HEK293 (cell line): Measurements from ENCODE around the gene TOM1L2.
A peak's percentile ranks its signal among the peaks of the same experiment; 100 is the strongest.

Experiments
- HOXA7 ChIP-seq: sonication (generic); formaldehyde crosslinking; IDR thresholded peaks from 2 replicates; pipeline ENCODE4 v1.8.1; 2022; ENCODE audit warnings: missing genetic modification reagents, borderline replicate concordance
- SETDB1 ChIP-seq: IDR thresholded peaks from one replicate; pipeline ENCODE4 v1.6.1; 2017; ENCODE audit warnings: mild to moderate bottlenecking, low read length, moderate library complexity, mixed read lengths; ENCODE audit not compliant: insufficient read length
- TCF7L2 ChIP-seq: IDR thresholded peaks from 2 replicates; pipeline ENCODE4 v1.6.1; 2011; ENCODE audit warnings: low read depth, mild to moderate bottlenecking, inconsistent platforms, low read length, moderate library complexity, borderline replicate concordance
- WT1 ChIP-seq: fragments of 450-650 bp; formaldehyde crosslinking; IDR thresholded peaks from 2 replicates; pipeline ENCODE4 v1.5.1; 2016; ENCODE audit warnings: missing biosample characterization, missing genetic modification characterization
- TF ChIP-seq, protein P1 (sequence below): fragments of 450-650 bp; formaldehyde crosslinking; IDR thresholded peaks from 2 replicates; pipeline ENCODE4 v1.5.1; 2016; ENCODE audit warnings: missing biosample characterization, missing genetic modification characterization
- TF ChIP-seq, protein P2 (sequence below): fragments of 450-650 bp; formaldehyde crosslinking; IDR thresholded peaks from 2 replicates; pipeline ENCODE4 v1.5.1; 2016; ENCODE audit warnings: missing biosample characterization, missing genetic modification characterization
- TF ChIP-seq, protein P3 (sequence below): fragments of 450-650 bp; formaldehyde crosslinking; IDR thresholded peaks from 2 replicates; pipeline ENCODE4 v1.5.1; 2016; ENCODE audit warnings: missing biosample characterization, missing genetic modification characterization
- TF ChIP-seq, protein P4 (sequence below): fragments of 450-650 bp; formaldehyde crosslinking; IDR thresholded peaks from 2 replicates; pipeline ENCODE4 v1.5.1; 2016; ENCODE audit warnings: missing biosample characterization, missing genetic modification characterization

DNA sequence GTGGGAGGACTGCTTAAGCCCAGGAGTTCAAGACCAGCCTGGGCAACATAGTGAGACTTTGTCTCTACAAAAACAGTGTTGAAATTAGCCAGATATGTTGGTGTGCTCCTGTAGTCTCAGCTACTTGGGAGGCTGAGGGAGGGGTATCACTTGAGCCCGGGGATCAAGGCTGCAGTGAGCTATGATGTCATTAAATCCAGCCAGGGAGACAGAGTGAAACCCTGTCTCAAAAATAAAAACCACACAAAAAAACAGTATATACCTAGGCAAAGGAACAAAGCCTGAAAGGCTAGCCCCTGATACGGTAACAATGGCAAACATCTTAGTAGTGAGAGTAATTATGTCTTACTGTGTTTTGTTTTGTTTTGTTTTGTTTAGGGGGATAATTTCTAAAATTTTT is 38.0 kb downstream of the TOM1L2 start:
- TF ChIP-seq, protein P1, sequence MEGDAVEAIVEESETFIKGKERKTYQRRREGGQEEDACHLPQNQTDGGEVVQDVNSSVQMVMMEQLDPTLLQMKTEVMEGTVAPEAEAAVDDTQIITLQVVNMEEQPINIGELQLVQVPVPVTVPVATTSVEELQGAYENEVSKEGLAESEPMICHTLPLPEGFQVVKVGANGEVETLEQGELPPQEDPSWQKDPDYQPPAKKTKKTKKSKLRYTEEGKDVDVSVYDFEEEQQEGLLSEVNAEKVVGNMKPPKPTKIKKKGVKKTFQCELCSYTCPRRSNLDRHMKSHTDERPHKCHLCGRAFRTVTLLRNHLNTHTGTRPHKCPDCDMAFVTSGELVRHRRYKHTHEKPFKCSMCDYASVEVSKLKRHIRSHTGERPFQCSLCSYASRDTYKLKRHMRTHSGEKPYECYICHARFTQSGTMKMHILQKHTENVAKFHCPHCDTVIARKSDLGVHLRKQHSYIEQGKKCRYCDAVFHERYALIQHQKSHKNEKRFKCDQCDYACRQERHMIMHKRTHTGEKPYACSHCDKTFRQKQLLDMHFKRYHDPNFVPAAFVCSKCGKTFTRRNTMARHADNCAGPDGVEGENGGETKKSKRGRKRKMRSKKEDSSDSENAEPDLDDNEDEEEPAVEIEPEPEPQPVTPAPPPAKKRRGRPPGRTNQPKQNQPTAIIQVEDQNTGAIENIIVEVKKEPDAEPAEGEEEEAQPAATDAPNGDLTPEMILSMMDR (tag by site-specific recombination), result no peak
- no peak for TF ChIP-seq SETDB1
- TF ChIP-seq, protein P2, sequence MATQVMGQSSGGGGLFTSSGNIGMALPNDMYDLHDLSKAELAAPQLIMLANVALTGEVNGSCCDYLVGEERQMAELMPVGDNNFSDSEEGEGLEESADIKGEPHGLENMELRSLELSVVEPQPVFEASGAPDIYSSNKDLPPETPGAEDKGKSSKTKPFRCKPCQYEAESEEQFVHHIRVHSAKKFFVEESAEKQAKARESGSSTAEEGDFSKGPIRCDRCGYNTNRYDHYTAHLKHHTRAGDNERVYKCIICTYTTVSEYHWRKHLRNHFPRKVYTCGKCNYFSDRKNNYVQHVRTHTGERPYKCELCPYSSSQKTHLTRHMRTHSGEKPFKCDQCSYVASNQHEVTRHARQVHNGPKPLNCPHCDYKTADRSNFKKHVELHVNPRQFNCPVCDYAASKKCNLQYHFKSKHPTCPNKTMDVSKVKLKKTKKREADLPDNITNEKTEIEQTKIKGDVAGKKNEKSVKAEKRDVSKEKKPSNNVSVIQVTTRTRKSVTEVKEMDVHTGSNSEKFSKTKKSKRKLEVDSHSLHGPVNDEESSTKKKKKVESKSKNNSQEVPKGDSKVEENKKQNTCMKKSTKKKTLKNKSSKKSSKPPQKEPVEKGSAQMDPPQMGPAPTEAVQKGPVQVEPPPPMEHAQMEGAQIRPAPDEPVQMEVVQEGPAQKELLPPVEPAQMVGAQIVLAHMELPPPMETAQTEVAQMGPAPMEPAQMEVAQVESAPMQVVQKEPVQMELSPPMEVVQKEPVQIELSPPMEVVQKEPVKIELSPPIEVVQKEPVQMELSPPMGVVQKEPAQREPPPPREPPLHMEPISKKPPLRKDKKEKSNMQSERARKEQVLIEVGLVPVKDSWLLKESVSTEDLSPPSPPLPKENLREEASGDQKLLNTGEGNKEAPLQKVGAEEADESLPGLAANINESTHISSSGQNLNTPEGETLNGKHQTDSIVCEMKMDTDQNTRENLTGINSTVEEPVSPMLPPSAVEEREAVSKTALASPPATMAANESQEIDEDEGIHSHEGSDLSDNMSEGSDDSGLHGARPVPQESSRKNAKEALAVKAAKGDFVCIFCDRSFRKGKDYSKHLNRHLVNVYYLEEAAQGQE (tag by site-specific recombination), result no peak
- TF ChIP-seq, protein P3, sequence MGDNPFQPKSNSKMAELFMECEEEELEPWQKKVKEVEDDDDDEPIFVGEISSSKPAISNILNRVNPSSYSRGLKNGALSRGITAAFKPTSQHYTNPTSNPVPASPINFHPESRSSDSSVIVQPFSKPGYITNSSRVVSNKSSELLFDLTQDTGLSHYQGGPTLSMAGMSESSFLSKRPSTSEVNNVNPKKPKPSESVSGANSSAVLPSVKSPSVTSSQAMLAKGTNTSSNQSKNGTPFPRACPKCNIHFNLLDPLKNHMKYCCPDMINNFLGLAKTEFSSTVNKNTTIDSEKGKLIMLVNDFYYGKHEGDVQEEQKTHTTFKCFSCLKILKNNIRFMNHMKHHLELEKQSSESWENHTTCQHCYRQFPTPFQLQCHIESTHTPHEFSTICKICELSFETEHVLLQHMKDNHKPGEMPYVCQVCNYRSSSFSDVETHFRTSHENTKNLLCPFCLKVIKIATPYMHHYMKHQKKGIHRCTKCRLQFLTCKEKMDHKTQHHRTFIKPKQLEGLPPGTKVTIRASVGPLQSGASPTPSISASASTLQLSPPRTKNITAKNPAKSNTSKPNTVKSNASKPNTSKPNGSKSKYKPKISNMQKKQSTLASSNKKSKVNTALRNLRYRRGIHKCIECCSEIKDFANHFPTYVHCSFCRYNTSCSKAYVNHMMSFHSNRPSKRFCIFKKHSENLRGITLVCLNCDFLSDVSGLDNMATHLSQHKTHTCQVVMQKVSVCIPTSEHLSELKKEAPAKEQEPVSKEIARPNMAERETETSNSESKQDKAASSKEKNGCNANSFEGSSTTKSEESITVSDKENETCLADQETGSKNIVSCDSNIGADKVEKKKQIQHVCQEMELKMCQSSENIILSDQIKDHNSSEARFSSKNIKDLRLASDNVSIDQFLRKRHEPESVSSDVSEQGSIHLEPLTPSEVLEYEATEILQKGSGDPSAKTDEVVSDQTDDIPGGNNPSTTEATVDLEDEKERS (tag by site-specific recombination), result no peak
- no peak for TF ChIP-seq HOXA7
- TF ChIP-seq, protein P4, sequence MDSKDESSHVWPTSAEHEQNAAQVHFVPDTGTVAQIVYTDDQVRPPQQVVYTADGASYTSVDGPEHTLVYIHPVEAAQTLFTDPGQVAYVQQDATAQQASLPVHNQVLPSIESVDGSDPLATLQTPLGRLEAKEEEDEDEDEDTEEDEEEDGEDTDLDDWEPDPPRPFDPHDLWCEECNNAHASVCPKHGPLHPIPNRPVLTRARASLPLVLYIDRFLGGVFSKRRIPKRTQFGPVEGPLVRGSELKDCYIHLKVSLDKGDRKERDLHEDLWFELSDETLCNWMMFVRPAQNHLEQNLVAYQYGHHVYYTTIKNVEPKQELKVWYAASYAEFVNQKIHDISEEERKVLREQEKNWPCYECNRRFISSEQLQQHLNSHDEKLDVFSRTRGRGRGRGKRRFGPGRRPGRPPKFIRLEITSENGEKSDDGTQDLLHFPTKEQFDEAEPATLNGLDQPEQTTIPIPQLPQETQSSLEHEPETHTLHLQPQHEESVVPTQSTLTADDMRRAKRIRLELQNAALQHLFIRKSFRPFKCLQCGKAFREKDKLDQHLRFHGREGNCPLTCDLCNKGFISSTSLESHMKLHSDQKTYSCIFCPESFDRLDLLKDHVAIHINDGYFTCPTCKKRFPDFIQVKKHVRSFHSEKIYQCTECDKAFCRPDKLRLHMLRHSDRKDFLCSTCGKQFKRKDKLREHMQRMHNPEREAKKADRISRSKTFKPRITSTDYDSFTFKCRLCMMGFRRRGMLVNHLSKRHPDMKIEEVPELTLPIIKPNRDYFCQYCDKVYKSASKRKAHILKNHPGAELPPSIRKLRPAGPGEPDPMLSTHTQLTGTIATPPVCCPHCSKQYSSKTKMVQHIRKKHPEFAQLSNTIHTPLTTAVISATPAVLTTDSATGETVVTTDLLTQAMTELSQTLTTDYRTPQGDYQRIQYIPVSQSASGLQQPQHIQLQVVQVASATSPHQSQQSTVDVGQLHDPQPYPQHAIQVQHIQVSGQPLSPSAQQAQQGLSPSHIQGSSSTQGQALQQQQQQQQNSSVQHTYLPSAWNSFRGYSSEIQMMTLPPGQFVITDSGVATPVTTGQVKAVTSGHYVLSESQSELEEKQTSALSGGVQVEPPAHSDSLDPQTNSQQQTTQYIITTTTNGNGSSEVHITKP (tag by site-specific recombination), result 0 out of 2 replicates have a peak, but pooled peaks have one; percentile 14
- TF ChIP-seq WT1, result no peak
- no peak for TF ChIP-seq TCF7L2
